ENCODE data around the gene PLD5. TPM values are rescaled to one million over a fixed set of nuclear protein-coding genes. Genes with fewer than 3 reads are reported as not detected.

PLD5 gene
- total RNA-seq, 2 donors from 2014 or later = 1.8 TPM; not detected in 1

DNA sequence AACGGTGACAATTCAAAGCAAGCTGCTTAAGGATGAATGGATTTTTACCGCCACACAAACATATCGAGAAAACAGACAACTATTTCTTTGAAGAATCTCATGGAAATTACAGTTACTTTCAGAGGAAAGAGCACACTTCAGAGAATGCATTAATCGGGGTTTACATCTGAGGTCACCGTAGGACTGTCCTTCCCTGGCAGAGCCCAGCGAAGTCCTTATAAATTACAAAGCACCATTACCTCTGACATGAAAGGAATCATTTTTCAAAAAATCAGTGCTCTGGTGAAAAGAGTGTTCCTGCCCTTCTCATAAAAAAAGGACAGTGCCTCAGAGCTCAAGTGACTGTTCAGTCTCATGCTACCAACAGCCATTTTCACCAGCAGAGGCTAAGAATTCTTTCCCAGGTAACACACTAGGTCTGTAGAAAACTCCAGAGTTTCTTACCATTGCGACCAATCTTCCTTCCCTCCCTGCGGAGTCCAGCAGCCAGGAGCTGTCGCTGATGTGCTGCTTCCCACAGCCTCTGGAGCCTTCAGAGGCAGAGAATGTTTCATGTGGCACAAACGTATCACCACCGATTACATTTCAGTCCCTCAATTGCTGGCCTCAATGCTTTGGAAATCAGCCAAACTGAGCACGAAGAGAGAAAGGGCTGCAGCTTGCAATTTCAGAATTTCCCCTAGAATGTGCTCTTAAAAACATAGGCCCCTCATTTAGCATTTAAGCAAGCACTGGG, 75.4 kb downstream of the PLD5 start:
- Histone ChIP-seq H3K9me3 (no peaks in the 10 kb centered on the region), H3K4me1 (peaks cover 13% of the 10 kb centered on the region), H3K4me3 (no peak overlapping the region), H3K27ac (no peak overlapping the region), H3K27me3 (peaks cover 0 to under 1% of the 10 kb centered on the region in 2 donors), H3K36me3 (replicated peaks in 1 of 2; ENCODE audit: insufficient read depth in 1 of 2, low read depth in 2 of 2) (no peaks in the 10 kb centered on the region)
- DNase-seq (no peak), ATAC-seq (no peak)
- intact Hi-C loops (cut with DNase I) = no loop called here
- TF ChIP-seq CTCF (IDR thresholded peaks at IDR 0.05) (no peak), POLR2A (IDR thresholded peaks at IDR 0.05) (no peak)
- 16 to 17% methylated on average over 12 of the region's 12 CpGs for WGBS, 2 donors

- no peaks in the 10 kb centered on the region for H3K36me3 ChIP-seq (replicated peaks in 1 of 2; ENCODE audit: insufficient read depth in 1 of 2, low read depth in 2 of 2)
- TF ChIP-seq CTCF (IDR thresholded peaks at IDR 0.05) (no peak), POLR2A (IDR thresholded peaks at IDR 0.05) (no peak)
- H3K27ac ChIP-seq = no peak overlapping the region
- DNase-seq = no peak
- no peak for ATAC-seq
- no peak overlapping the region for H3K4me3 ChIP-seq
- intact Hi-C loops (cut with DNase I) = no loop called here
- no peaks in the 10 kb centered on the region for H3K9me3 ChIP-seq
- no peaks in the 10 kb centered on the region for H3K27me3 ChIP-seq
- 63 to 66% methylated on average over 7 of the region's 7 CpGs for WGBS, 2 donors
- peaks cover 13% of the 10 kb centered on the region for H3K4me1 ChIP-seq
These were observed 76.8 kb downstream of the PLD5 start for GRCh38 chr1:242447689-242448088.

GRCh38 chr1:242440757-242441156, 83.7 kb downstream of the PLD5 start:
- no peak overlapping the region for H3K4me3 ChIP-seq
- WGBS, 2 donors = 84 to 95% methylated on average over 1 of the region's 1 CpG
- no peak for TF ChIP-seq POLR2A (IDR thresholded peaks at IDR 0.05)
- TF ChIP-seq CTCF (IDR thresholded peaks at IDR 0.05) = no peak
- no peaks in the 10 kb centered on the region for H3K36me3 ChIP-seq (replicated peaks in 1 of 2; ENCODE audit: insufficient read depth in 1 of 2, low read depth in 2 of 2)
- intact Hi-C loops (cut with DNase I) = no loop called here
- H3K4me1 ChIP-seq = no peaks in the 10 kb centered on the region
- ATAC-seq (no peak), DNase-seq (no peak)
- H3K27me3 ChIP-seq = no peaks in the 10 kb centered on the region
- no peak overlapping the region for H3K27ac ChIP-seq
- H3K9me3 ChIP-seq = no peaks in the 10 kb centered on the region

DNA sequence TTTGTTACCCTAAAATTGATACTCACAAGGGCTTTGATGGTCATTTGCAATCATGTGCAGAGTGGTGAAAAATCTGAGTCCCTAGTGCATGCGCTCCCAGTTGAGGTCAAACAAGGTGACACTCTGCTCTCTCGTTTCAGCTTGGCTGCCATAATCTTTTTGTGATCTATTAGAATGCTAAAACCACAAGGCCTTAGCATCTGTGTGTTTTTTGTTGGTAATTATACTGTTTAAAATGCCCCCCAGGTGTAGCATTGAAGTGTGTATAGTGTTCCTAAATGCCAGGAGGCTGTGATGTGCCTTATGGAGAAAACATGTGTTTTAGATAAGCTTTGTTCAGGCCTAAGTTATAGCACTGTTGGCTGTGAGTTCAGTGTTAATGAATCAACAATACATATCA, 89.3 kb downstream of the PLD5 start:
- H3K9me3 ChIP-seq = no peaks in the 10 kb centered on the region
- WGBS, 2 donors = 54 to 65% methylated on average over 2 of the region's 2 CpGs
- no peak for ATAC-seq
- intact Hi-C loops (cut with DNase I) = no loop called here
- DNase-seq = no peak
- TF ChIP-seq POLR2A (IDR thresholded peaks at IDR 0.05) = no peak
- TF ChIP-seq CTCF (IDR thresholded peaks at IDR 0.05) = no peak
- H3K4me3 ChIP-seq = no peak overlapping the region
- H3K4me1 ChIP-seq = no peaks in the 10 kb centered on the region
- H3K27me3 ChIP-seq = no peaks in the 10 kb centered on the region
- no peak overlapping the region for H3K27ac ChIP-seq
- H3K36me3 ChIP-seq (replicated peaks in 1 of 2; ENCODE audit: insufficient read depth in 1 of 2, low read depth in 2 of 2) = no peaks in the 10 kb centered on the region

- DNase-seq = no peak
- Histone ChIP-seq H3K27me3 (no peaks in the 10 kb centered on the region), H3K4me3 (no peak overlapping the region), H3K36me3 (replicated peaks in 1 of 2; ENCODE audit: insufficient read depth in 1 of 2, low read depth in 2 of 2) (no peaks in the 10 kb centered on the region), H3K27ac (no peak overlapping the region), H3K4me1 (no peaks in the 10 kb centered on the region), H3K9me3 (no peaks in the 10 kb centered on the region)
- WGBS, 2 donors = 33 to 48% methylated on average over 6 of the region's 6 CpGs
- no peak for ATAC-seq
- no peak for TF ChIP-seq CTCF (IDR thresholded peaks at IDR 0.05)
- TF ChIP-seq POLR2A (IDR thresholded peaks at IDR 0.05) = no peak
- intact Hi-C loops (cut with DNase I) = no loop called here
These were observed 91.9 kb downstream of the PLD5 start for GRCh38 chr1:242432491-242433095.

Measured in body of pancreas (tissue), 4 donors.